Esophagus muscularis mucosa (tissue), 4 donors: ENCODE measurements around the gene LKAAEAR1.

Experiments used
- EP300 ChIP-seq: sonication (generic); formaldehyde crosslinking; IDR thresholded peaks from one replicate; pipeline ENCODE4 v1.6.1; 2017; ENCODE audit warnings: antibody characterized with exemption
- POLR2A ChIP-seq: fragments of 450-650 bp; IDR thresholded peaks from one replicate; pipeline ENCODE4 v1.6.1; 2017; ENCODE audit warnings: antibody characterized with exemption, moderate library complexity, mild to moderate bottlenecking, low read depth
- TF ChIP-seq, protein P1 (sequence below), 3 experiments: fragments of 200-600 bp in 2 of 3; fragments of 450-650 bp in 1 of 3; sonication (generic) in 2 of 3; IDR thresholded peaks; one replicate each; pipeline ENCODE4 v1.5.1; 2017 to 2019; ENCODE audit warnings: antibody characterized with exemption in 3 of 3, mild to moderate bottlenecking in 2 of 3, moderate library complexity in 1 of 3

DNA sequence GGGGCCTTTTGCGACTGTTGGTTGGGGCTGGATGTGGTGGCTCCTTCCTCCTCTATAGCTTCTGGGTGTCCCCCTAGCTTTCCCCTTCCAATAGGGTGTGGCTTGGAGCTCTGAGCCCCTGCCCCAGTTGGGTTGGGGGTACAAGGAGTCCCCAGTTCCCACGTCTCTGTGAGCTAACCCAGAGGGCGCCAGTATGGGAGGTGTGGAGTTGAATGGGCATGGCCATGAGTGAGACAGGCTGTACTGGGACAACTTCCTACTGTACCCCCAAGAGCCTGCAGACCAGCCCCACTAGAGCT, 47.0 kb downstream of the LKAAEAR1 start:
- TF ChIP-seq, protein P1, sequence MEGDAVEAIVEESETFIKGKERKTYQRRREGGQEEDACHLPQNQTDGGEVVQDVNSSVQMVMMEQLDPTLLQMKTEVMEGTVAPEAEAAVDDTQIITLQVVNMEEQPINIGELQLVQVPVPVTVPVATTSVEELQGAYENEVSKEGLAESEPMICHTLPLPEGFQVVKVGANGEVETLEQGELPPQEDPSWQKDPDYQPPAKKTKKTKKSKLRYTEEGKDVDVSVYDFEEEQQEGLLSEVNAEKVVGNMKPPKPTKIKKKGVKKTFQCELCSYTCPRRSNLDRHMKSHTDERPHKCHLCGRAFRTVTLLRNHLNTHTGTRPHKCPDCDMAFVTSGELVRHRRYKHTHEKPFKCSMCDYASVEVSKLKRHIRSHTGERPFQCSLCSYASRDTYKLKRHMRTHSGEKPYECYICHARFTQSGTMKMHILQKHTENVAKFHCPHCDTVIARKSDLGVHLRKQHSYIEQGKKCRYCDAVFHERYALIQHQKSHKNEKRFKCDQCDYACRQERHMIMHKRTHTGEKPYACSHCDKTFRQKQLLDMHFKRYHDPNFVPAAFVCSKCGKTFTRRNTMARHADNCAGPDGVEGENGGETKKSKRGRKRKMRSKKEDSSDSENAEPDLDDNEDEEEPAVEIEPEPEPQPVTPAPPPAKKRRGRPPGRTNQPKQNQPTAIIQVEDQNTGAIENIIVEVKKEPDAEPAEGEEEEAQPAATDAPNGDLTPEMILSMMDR (IDR thresholded peaks at IDR 0.05) = no peak
- no peak for TF ChIP-seq POLR2A
- no peak for TF ChIP-seq EP300
